HepG2 (cell line): ENCODE data around the gene NEK8. TPM values are rescaled to one million over a fixed set of nuclear protein-coding genes. Genes with fewer than 3 reads are reported as not detected.
A peak's percentile ranks its signal among the peaks of the same experiment; 100 is the strongest.

Experiments
- ARID3A ChIP-seq: IDR thresholded peaks from 2 replicates; pipeline ENCODE4 v1.6.1; 2012; ENCODE audit warnings: low read depth, low read length, improper control_type of control experiment
- GZF1 ChIP-seq: sonication (generic); formaldehyde crosslinking; IDR thresholded peaks from 2 replicates; pipeline ENCODE4 v1.5.1; 2020; ENCODE audit warnings: mild to moderate bottlenecking, missing genetic modification reagents
- HES4 ChIP-seq: sonication (generic); formaldehyde crosslinking; IDR thresholded peaks from 2 replicates; pipeline ENCODE4 v1.9.0; 2021; ENCODE audit warnings: mild to moderate bottlenecking, missing genetic modification reagents, borderline replicate concordance
- KDM6A ChIP-seq: IDR thresholded peaks from 2 replicates; pipeline ENCODE4 v1.6.1; 2016; ENCODE audit warnings: low read depth
- LCORL ChIP-seq, 2 experiments: fragments of 450-650 bp in 1 of 2; sonication (generic) in 1 of 2; formaldehyde crosslinking in 1 of 2; IDR thresholded peaks; 2 replicates each; pipeline versions ENCODE4 v1.5.0 to v1.6.1; 2017 to 2020; ENCODE audit warnings: antibody characterized with exemption in 1 of 2, missing genetic modification reagents in 1 of 2
- NCOA2 ChIP-seq: sonication (generic); formaldehyde crosslinking; IDR thresholded peaks from 2 replicates; pipeline ENCODE4 v1.8.0; 2022; ENCODE audit warnings: inconsistent platforms
- NFIB ChIP-seq: sonication (generic); formaldehyde crosslinking; IDR thresholded peaks from 2 replicates; pipeline ENCODE4 v1.9.0; 2021; ENCODE audit warnings: missing genetic modification reagents, mild to moderate bottlenecking, borderline replicate concordance
- SALL1 ChIP-seq: sonication (generic); formaldehyde crosslinking; IDR thresholded peaks from 2 replicates; pipeline ENCODE4 v1.8.0; 2022; ENCODE audit warnings: mild to moderate bottlenecking, missing genetic modification reagents
- SKIL ChIP-seq: sonication (generic); formaldehyde crosslinking; IDR thresholded peaks from 2 replicates; pipeline ENCODE4 v1.8.0; 2022; ENCODE audit warnings: missing genetic modification reagents, mild to moderate bottlenecking, moderate library complexity, borderline replicate concordance
- STAT5B ChIP-seq: sonication (generic); formaldehyde crosslinking; IDR thresholded peaks from 2 replicates; pipeline ENCODE4 v1.4.0; 2020; ENCODE audit warnings: missing genetic modification reagents
- WIZ ChIP-seq: sonication (generic); formaldehyde crosslinking; IDR thresholded peaks from 2 replicates; pipeline ENCODE4 v1.5.1; 2020; ENCODE audit warnings: mild to moderate bottlenecking, missing genetic modification reagents
- ZFYVE20 ChIP-seq: sonication (generic); formaldehyde crosslinking; IDR thresholded peaks from 2 replicates; pipeline ENCODE4 v1.8.0; 2023; ENCODE audit warnings: low read depth, mild to moderate bottlenecking, moderate library complexity, missing genetic modification reagents, borderline replicate concordance
- ZNF121 ChIP-seq: sonication (generic); formaldehyde crosslinking; IDR thresholded peaks from 2 replicates; pipeline ENCODE4 v1.5.0; 2020; ENCODE audit warnings: mild to moderate bottlenecking, missing genetic modification reagents
- ZNF281 ChIP-seq: sonication (generic); formaldehyde crosslinking; IDR thresholded peaks from 2 replicates; pipeline ENCODE4 v1.4.0; 2020; ENCODE audit warnings: missing genetic modification reagents, borderline replicate concordance
- ZNF431 ChIP-seq: sonication (generic); formaldehyde crosslinking; IDR thresholded peaks from 2 replicates; pipeline ENCODE4 v1.9.0; 2022; ENCODE audit warnings: missing genetic modification reagents, low read depth, mild to moderate bottlenecking, borderline replicate concordance
- ZNF660 ChIP-seq: sonication (generic); formaldehyde crosslinking; IDR thresholded peaks from 2 replicates; pipeline ENCODE4 v1.5.1; 2020; ENCODE audit warnings: mild to moderate bottlenecking, low read depth, missing genetic modification reagents, borderline replicate concordance
- polyA plus RNA-seq, 8 experiments: library from polyadenylated mRNA; depleted of rRNA in 3 of 8; stranded (reverse) in 7 of 8; unstranded in 1 of 8; fragments of >200 nt; fragmentation: Illumina TruSeq in 4 of 8; extraction: Trizol in 4 of 8; gene quantifications; 2 replicates each; pipeline versions ENCODE4 v1.2.1 to v1.2.3, GENCODE V29; 2011 to 2016; ENCODE audit warnings: low read depth in 4 of 8, missing spikeins in 1 of 8, mixed read lengths in 1 of 8; ENCODE audit not compliant: insufficient read depth in 1 of 8
- total RNA-seq, 5 experiments: library from RNA; depleted of rRNA; stranded (reverse); fragments of >200 nt; fragmentation: Illumina TruSeq; extraction: Trizol; gene quantifications; 2 replicates each; pipeline ENCODE4 v1.2.3, GENCODE V29; 2016; ENCODE audit warnings: low read depth in 1 of 5

Gene NEK8
- total and polyA plus RNA-seq, 2 of the 13 experiments (the other 11 are each of a cell fraction or from before 2014, with no cell fraction given), result 5.8 to 13.5 TPM

GRCh38 chr17:28698253-28698941 lies 30.2 kb upstream of the NEK8 start (continued):
- TF ChIP-seq SKIL (peak; percentile 86), SALL1 (CRISPR knock-in tag) (peak; percentile 91), ARID3A (peak; percentile 85), NFIB (CRISPR knock-in tag) (no peak), STAT5B (CRISPR knock-in tag) (no peak), WIZ (CRISPR knock-in tag) (no peak), LCORL (IDR thresholded peaks at IDR 0.05) (no peak), LCORL (CRISPR knock-in tag; IDR thresholded peaks at IDR 0.05) (peak; percentile 83), KDM6A (CRISPR knock-in tag) (peak; percentile 85), ZNF121 (CRISPR knock-in tag) (peak; percentile 86), ZFYVE20 (no peak), ZNF281 (CRISPR knock-in tag) (peak; percentile 95), HES4 (CRISPR knock-in tag) (no peak), ZNF660 (CRISPR knock-in tag) (no peak), GZF1 (CRISPR knock-in tag) (0 out of 2 replicates have a peak, but pooled peaks have one; percentile 41), NCOA2 (CRISPR knock-in tag) (peak; percentile 85), ZNF431 (CRISPR knock-in tag) (no peak)
